Calu3 (cell line): Measurements from ENCODE around the gene KCNT1. TPM values are rescaled to one million over a fixed set of nuclear protein-coding genes. Genes with fewer than 3 reads are reported as not detected.

Source experiments
- BruUV-seq: library from RNA; stranded (reverse); fragments of 400-500 nt; replicated peaks from 2 replicates; lab custom pipeline; 2021; lab: Mats Ljungman, UMichigan
- CTCF ChIA-PET: fragments of 300-600 bp; sonication (Branson Sonifier 250); formaldehyde crosslinking; loops from one replicate; lab custom pipeline; 2022; ENCODE audit warnings: antibody characterized with exemption; lab: Charles Lee
- DNase-seq: peaks from one replicate; pipeline ENCODE4 v3.0.0; 2022
- H3K27ac Mint-ChIP-seq: one replicate; pipeline ENCODE4 v1.8.0; 2022; ENCODE audit warnings: mixed read lengths; ENCODE audit not compliant: unreplicated experiment
- H3K27me3 Mint-ChIP-seq: one replicate; pipeline ENCODE4 v1.8.0; 2022; ENCODE audit warnings: mixed read lengths; ENCODE audit not compliant: unreplicated experiment
- H3K36me3 Mint-ChIP-seq: one replicate; pipeline ENCODE4 v1.8.0; 2022; ENCODE audit warnings: mild to moderate bottlenecking, moderate library complexity, mixed read lengths; ENCODE audit not compliant: insufficient read depth, unreplicated experiment
- H3K4me1 Mint-ChIP-seq: one replicate; pipeline ENCODE4 v1.8.0; 2022; ENCODE audit warnings: mild to moderate bottlenecking, low read depth, mixed read lengths; ENCODE audit not compliant: unreplicated experiment
- H3K4me3 Mint-ChIP-seq: one replicate; pipeline ENCODE4 v1.8.0; 2022; ENCODE audit warnings: mild to moderate bottlenecking, low read depth, moderate library complexity, mixed read lengths; ENCODE audit not compliant: unreplicated experiment
- H3K9me3 Mint-ChIP-seq: one replicate; pipeline ENCODE4 v1.8.0; 2022; ENCODE audit warnings: low read depth, mixed read lengths; ENCODE audit not compliant: unreplicated experiment
- intact Hi-C: fragments of 100-400 bp; cut with micrococcal nuclease; formaldehyde crosslinking; loops from one replicate; pipeline ENCODE4 v1.10.0; 2022; ENCODE audit not compliant: unreplicated experiment
- total RNA-seq: library from RNA; stranded (reverse); gene quantifications from 2 replicates; pipeline ENCODE4 v1.2.3, GENCODE V29; 2022
- TF ChIP-seq, protein P1 (sequence below): fragments of 200-600 bp; IDR thresholded peaks from one replicate; pipeline ENCODE4 v1.8.0; 2022; ENCODE audit warnings: antibody characterized with exemption; ENCODE audit not compliant: unreplicated experiment

The KCNT1 gene
- total RNA-seq, 1 experiment from 2014 or later = not detected

GRCh38 chr9:135726138-135726853 lies 24.3 kb downstream of the KCNT1 start:
- Mint-ChIP-seq H3K4me1 (no peaks in the 10 kb centered on the region), H3K4me3 (no peak overlapping the region), H3K36me3 (no peaks in the 10 kb centered on the region), H3K9me3 (no peaks in the 10 kb centered on the region), H3K27me3 (peaks cover 68% of the 10 kb centered on the region), H3K27ac (no peak overlapping the region)
- intact Hi-C loops = no loop called here
- no TSS peak for BruUV-seq
- TF ChIP-seq, protein P1, sequence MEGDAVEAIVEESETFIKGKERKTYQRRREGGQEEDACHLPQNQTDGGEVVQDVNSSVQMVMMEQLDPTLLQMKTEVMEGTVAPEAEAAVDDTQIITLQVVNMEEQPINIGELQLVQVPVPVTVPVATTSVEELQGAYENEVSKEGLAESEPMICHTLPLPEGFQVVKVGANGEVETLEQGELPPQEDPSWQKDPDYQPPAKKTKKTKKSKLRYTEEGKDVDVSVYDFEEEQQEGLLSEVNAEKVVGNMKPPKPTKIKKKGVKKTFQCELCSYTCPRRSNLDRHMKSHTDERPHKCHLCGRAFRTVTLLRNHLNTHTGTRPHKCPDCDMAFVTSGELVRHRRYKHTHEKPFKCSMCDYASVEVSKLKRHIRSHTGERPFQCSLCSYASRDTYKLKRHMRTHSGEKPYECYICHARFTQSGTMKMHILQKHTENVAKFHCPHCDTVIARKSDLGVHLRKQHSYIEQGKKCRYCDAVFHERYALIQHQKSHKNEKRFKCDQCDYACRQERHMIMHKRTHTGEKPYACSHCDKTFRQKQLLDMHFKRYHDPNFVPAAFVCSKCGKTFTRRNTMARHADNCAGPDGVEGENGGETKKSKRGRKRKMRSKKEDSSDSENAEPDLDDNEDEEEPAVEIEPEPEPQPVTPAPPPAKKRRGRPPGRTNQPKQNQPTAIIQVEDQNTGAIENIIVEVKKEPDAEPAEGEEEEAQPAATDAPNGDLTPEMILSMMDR = no peak
- DNase-seq = no peak
- CTCF ChIA-PET = no interaction called here

GRCh38 chr9:135727257-135727875 lies 25.4 kb downstream of the KCNT1 start:
- Mint-ChIP-seq H3K27me3 (peaks cover 76% of the 10 kb centered on the region), H3K4me3 (no peak overlapping the region), H3K27ac (peak overlapping the region; percentile 42), H3K36me3 (no peaks in the 10 kb centered on the region), H3K4me1 (peaks cover 1% of the 10 kb centered on the region), H3K9me3 (no peaks in the 10 kb centered on the region)
- no peak for DNase-seq
- no TSS peak for BruUV-seq
- intact Hi-C loops = no loop called here
- TF ChIP-seq, protein P1 = no peak
- CTCF ChIA-PET = no interaction called here

GRCh38 chr9:135728436-135729110 lies 26.6 kb downstream of the KCNT1 start:
- Mint-ChIP-seq H3K27ac (no peak overlapping the region), H3K36me3 (no peaks in the 10 kb centered on the region), H3K4me3 (no peak overlapping the region), H3K9me3 (peaks cover 2% of the 10 kb centered on the region), H3K27me3 (peaks cover 76% of the 10 kb centered on the region), H3K4me1 (peaks cover 12% of the 10 kb centered on the region)
- intact Hi-C loops = no loop called here
- TF ChIP-seq, protein P1 = no peak
- CTCF ChIA-PET = no interaction called here
- BruUV-seq = no TSS peak
- no peak for DNase-seq

DNA sequence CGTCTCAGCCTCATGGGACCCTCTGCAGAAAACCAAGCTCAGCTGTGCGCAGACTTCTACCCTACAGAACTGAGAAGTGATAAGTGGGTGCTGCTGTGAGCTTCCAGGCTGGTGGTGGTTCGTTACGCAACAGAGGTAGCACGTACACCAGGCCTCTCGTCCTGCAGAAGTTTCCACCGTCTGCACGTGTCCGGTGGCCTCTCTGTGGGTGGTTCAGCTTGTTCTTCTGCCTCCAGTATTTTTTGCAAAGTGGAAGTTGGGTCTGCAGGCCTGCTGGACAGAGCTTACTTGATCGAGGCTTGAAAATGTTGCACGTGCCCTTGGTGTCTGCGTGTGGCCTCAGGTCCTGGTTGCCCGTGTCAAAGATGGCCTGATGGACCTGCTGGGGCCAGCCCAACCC lies 27.5 kb downstream of the KCNT1 start:
- H3K4me1 Mint-ChIP-seq = peaks cover 16% of the 10 kb centered on the region
- intact Hi-C loops = no loop called here
- no peak for DNase-seq
- TF ChIP-seq, protein P1 = no peak
- BruUV-seq = no TSS peak
- CTCF ChIA-PET = interaction anchor here (0.8 kb wide), 1 partner anchor 9 kb away, joined by 3 read pairs; no protein-coding TSS in a partner anchor
- H3K4me3 Mint-ChIP-seq = no peak overlapping the region
- H3K27ac Mint-ChIP-seq = no peak overlapping the region
- peaks cover 83% of the 10 kb centered on the region for H3K27me3 Mint-ChIP-seq
- peaks cover 2% of the 10 kb centered on the region for H3K9me3 Mint-ChIP-seq
- no peaks in the 10 kb centered on the region for H3K36me3 Mint-ChIP-seq
